K562 (cell line): Measurements from ENCODE around the gene ROBO1. TPM values are rescaled to one million over a fixed set of nuclear protein-coding genes. Genes with fewer than 3 reads are reported as not detected.

Experiments
- ATAC-seq: fragments of 200-7000 bp; cut with Tn5 transposase; 3 replicates; pipeline ENCODE4 v1.9.1; 2020; ENCODE audit warnings: moderate library complexity
- BruUV-seq: library from RNA; stranded (reverse); fragments of 400-500 nt; replicated peaks from 2 replicates; lab custom pipeline; 2021; lab: Mats Ljungman, UMichigan
- CTCF ChIA-PET: fragments of 300-600 bp; formaldehyde crosslinking; extraction: SDS; loops from one replicate; lab custom pipeline; 2021; ENCODE audit warnings: low intra/inter-chr PET ratio; lab: Yijun Ruan, JAX
- POLR2A ChIA-PET: fragments of 300-600, 350-650 bp; sonication (Branson Sonifier 250); formaldehyde crosslinking; extraction: SDS; loops from one replicate; lab custom pipeline; 2021; ENCODE audit warnings: antibody characterized with exemption, inconsistent platforms; lab: Yijun Ruan, JAX
- DNase-seq, 4 experiments: peaks; one replicate each; pipeline versions ENCODE4 v3.0.0 to v3.0.0-alpha.2; 2011 to 2018; ENCODE audit warnings: low spot score in 3 of 4, mixed read lengths in 3 of 4; ENCODE audit errors: extremely low read depth in 1 of 4
- FAIRE-seq: peaks from 2 replicates; lab custom pipeline; 2011; peaks lifted over from hg19 to GRCh38; lab: Jason Lieb, UNC
- H2AFZ ChIP-seq: 2 replicates; pipeline ENCODE4 v1.6.0; 2011; ENCODE audit warnings: low read depth, low read length, control low read depth, inconsistent platforms
- H3K27ac ChIP-seq: fragments of 200-600 bp; 3 replicates; pipeline ENCODE4 v1.8.0; 2011; ENCODE audit warnings: low read depth, mild to moderate bottlenecking, control low read depth, inconsistent platforms, low read length, moderate library complexity, mixed read lengths; ENCODE audit errors: extremely low read depth
- H3K27me3 ChIP-seq, 2 experiments: fragments of 300-600 bp in 1 of 2; 2 replicates in 1 of 2; 3 replicates in 1 of 2; pipeline versions ENCODE4 v1.6.0 to v1.8.0; 2011; ENCODE audit warnings: inconsistent platforms in 2 of 2, low read length in 2 of 2, mild to moderate bottlenecking in 1 of 2, mixed read lengths in 1 of 2, moderate library complexity in 1 of 2; ENCODE audit not compliant: control insufficient read depth in 2 of 2, insufficient read depth in 2 of 2
- H3K36me3 ChIP-seq: fragments of 300-600 bp; 3 replicates; pipeline ENCODE4 v1.8.0; 2011; ENCODE audit warnings: mild to moderate bottlenecking, low read length, inconsistent platforms; ENCODE audit not compliant: control insufficient read depth, insufficient read depth
- H3K4me1 ChIP-seq, 2 experiments: fragments of 200-600 bp in 1 of 2; replicated peaks in 1 of 2; 2 replicates in 1 of 2; 3 replicates in 1 of 2; pipeline versions ENCODE4 v1.5.1 to v1.8.0; 2011; ENCODE audit warnings: inconsistent platforms in 2 of 2, low read length in 2 of 2, mild to moderate bottlenecking in 1 of 2, mixed read lengths in 1 of 2, moderate library complexity in 1 of 2; ENCODE audit not compliant: control insufficient read depth in 2 of 2, insufficient read depth in 2 of 2
- H3K4me2 ChIP-seq: 2 replicates; pipeline ENCODE4 v1.6.1; 2011; ENCODE audit warnings: low read length, control low read depth, inconsistent platforms, mixed read lengths; ENCODE audit not compliant: insufficient read depth
- H3K4me3 ChIP-seq: fragments of 200-600 bp; sonication (generic), shearing (Covaris generic); 2 replicates; pipeline ENCODE4 v1.5.1; 2016; ENCODE audit warnings: control low read depth, inconsistent platforms
- H3K79me2 ChIP-seq: fragments of 200-600 bp; 3 replicates; pipeline ENCODE4 v1.8.0; 2011; ENCODE audit warnings: low read length, inconsistent platforms; ENCODE audit not compliant: control insufficient read depth, insufficient read depth
- H3K9ac ChIP-seq, 2 experiments: 2 replicates each; pipeline versions ENCODE4 v1.6.0 to v1.6.1; 2011; ENCODE audit warnings: low read depth in 2 of 2, low read length in 2 of 2, control low read depth in 1 of 2, inconsistent platforms in 1 of 2, mild to moderate bottlenecking in 1 of 2, mixed read lengths in 1 of 2; ENCODE audit not compliant: insufficient read depth in 1 of 2
- H3K9me1 ChIP-seq: one replicate; pipeline ENCODE4 v1.6.0; 2011; ENCODE audit warnings: inconsistent platforms, mild to moderate bottlenecking, low read length, moderate library complexity; ENCODE audit not compliant: control insufficient read depth, insufficient read depth
- H3K9me3 ChIP-seq: replicated peaks from 2 replicates; pipeline ENCODE4 v1.5.1; 2011; ENCODE audit warnings: low read depth, low read length, inconsistent platforms; ENCODE audit not compliant: control insufficient read depth, insufficient read depth
- H4K20me1 ChIP-seq: replicated peaks from 2 replicates; pipeline ENCODE4 v1.6.1; 2011; ENCODE audit warnings: low read length, inconsistent platforms, mixed read lengths; ENCODE audit not compliant: control insufficient read depth, insufficient read depth
- CCAR2 ChIP-seq: fragments of 200-400 bp; formaldehyde crosslinking; IDR thresholded peaks from 2 replicates; pipeline ENCODE4 v1.6.1; 2017; ENCODE audit warnings: mild to moderate bottlenecking, low read depth, low read length
- CREB3 ChIP-seq: fragments of 450-650 bp; conservative IDR thresholded peaks from 2 replicates; pipeline ENCODE4 v1.6.1; 2016; ENCODE audit warnings: missing genetic modification characterization, low read depth, mild to moderate bottlenecking, missing compliant biosample characterization, moderate library complexity
- DNMT1 ChIP-seq: fragments of 450-650 bp; IDR thresholded peaks from 2 replicates; pipeline ENCODE4 v1.6.1; 2016; ENCODE audit warnings: antibody characterized with exemption, mild to moderate bottlenecking
- EGR1 ChIP-seq: fragments of 450-650 bp; conservative IDR thresholded peaks from 2 replicates; pipeline ENCODE4 v1.6.1; 2017; ENCODE audit warnings: mild to moderate bottlenecking
- ELF4 ChIP-seq: fragments of 450-650 bp; formaldehyde crosslinking; IDR thresholded peaks from 2 replicates; pipeline ENCODE4 v1.4.0; 2022; ENCODE audit warnings: missing genetic modification characterization
- EP400 ChIP-seq: fragments of 450-650 bp; IDR thresholded peaks from 2 replicates; pipeline ENCODE4 v1.6.1; 2017; ENCODE audit warnings: antibody characterized with exemption, mild to moderate bottlenecking, moderate library complexity
- FUS ChIP-seq: fragments of 200-400 bp; formaldehyde crosslinking; optimal IDR thresholded peaks from 2 replicates; pipeline ENCODE3; 2017; ENCODE audit warnings: low read depth, low read length
- NCOA2 ChIP-seq, 2 experiments: fragments of 450-650 bp; IDR thresholded peaks; 2 replicates each; pipeline ENCODE4 v1.6.1; 2018; ENCODE audit warnings: mild to moderate bottlenecking in 2 of 2, moderate library complexity in 1 of 2; ENCODE audit not compliant: partially characterized antibody in 2 of 2
- NFE2 ChIP-seq: IDR thresholded peaks from 2 replicates; pipeline ENCODE4 v1.6.1; 2014; ENCODE audit warnings: antibody characterized with exemption, low read depth
- SFPQ ChIP-seq: fragments of 200-400 bp; formaldehyde crosslinking; IDR thresholded peaks from 2 replicates; pipeline ENCODE4 v1.6.1; 2017; ENCODE audit warnings: mild to moderate bottlenecking, low read depth, low read length, moderate library complexity
- SIX5 ChIP-seq, 2 experiments: IDR thresholded peaks; 2 replicates each; pipeline ENCODE4 v1.6.1; 2011; ENCODE audit warnings: low read length in 2 of 2, borderline replicate concordance in 1 of 2, low read depth in 1 of 2, mild to moderate bottlenecking in 1 of 2, moderate library complexity in 1 of 2; ENCODE audit not compliant: insufficient read depth in 1 of 2
- SRSF9 ChIP-seq: fragments of 200-400 bp; formaldehyde crosslinking; IDR thresholded peaks from 2 replicates; pipeline ENCODE4 v1.6.1; 2017; ENCODE audit warnings: low read depth, low read length, borderline replicate concordance
- ZFP36 ChIP-seq: fragments of 150-350 bp; IDR thresholded peaks from 2 replicates; pipeline ENCODE4 v1.6.1; 2018; ENCODE audit warnings: low read length, low read depth; ENCODE audit not compliant: partially characterized antibody
- ZFP91 ChIP-seq: sonication (generic); formaldehyde crosslinking; IDR thresholded peaks from 2 replicates; pipeline ENCODE4 v1.8.0; 2022; ENCODE audit warnings: mild to moderate bottlenecking, missing genetic modification reagents
- ZNF274 ChIP-seq: IDR thresholded peaks from 2 replicates; pipeline ENCODE4 v1.6.1; 2011; ENCODE audit warnings: low read depth, mild to moderate bottlenecking, low read length, moderate library complexity, borderline replicate concordance
- ZNF3 ChIP-seq: fragments of 250-450 bp; sonication (Bioruptor Pico); IDR thresholded peaks from 2 replicates; pipeline ENCODE4 v1.5.0; 2021; ENCODE audit warnings: mild to moderate bottlenecking, moderate library complexity
- ZNF324 ChIP-seq: fragments of 250-450 bp; sonication (Bioruptor Pico); IDR thresholded peaks from 2 replicates; pipeline ENCODE4 v1.4.0; 2020; ENCODE audit warnings: mild to moderate bottlenecking
- ZNF551 ChIP-seq: fragments of 250-450 bp; sonication (Bioruptor Pico); IDR thresholded peaks from 2 replicates; pipeline ENCODE4 v1.5.0; 2021; ENCODE audit warnings: mild to moderate bottlenecking, moderate library complexity
- ZNF644 ChIP-seq: fragments of 200-800 bp; sonication (Bioruptor generic); IDR thresholded peaks from 2 replicates; pipeline ENCODE4 v1.6.1; 2016; ENCODE audit warnings: low read depth, missing genetic modification characterization, missing compliant biosample characterization
- ZSCAN32 ChIP-seq: fragments of 450-650 bp; formaldehyde crosslinking; IDR thresholded peaks from 2 replicates; pipeline ENCODE4 v1.4.0; 2020; ENCODE audit warnings: mild to moderate bottlenecking, moderate library complexity
- WGBS: fragments of 100-300 bp; shearing (Covaris generic); methylation state at CpG from one replicate; pipeline ENCODE4 v1.1.6; 2016; ENCODE audit warnings: low coverage, mixed read lengths; ENCODE audit not compliant: insufficient coverage; ENCODE audit errors: missing lambda C conversion rate; 5-methylcytosine and 5-hydroxymethylcytosine counted together
- in situ Hi-C: fragments of 300-500 bp; cut with MboI; formaldehyde crosslinking; loops from 4 replicates; pipeline ENCODE4 v1.15.0; 2018; ENCODE audit warnings: inconsistent platforms, mixed read lengths
- intact Hi-C: fragments of 100-400 bp; cut with micrococcal nuclease; formaldehyde crosslinking; loops from 2 replicates; pipeline ENCODE4 v1.14.2; 2022
- polyA plus RNA-seq, 8 experiments: library from polyadenylated mRNA; depleted of rRNA in 4 of 8; stranded (reverse) in 5 of 8; unstranded in 3 of 8; fragments of >200 nt; fragmentation: Nextera tagmentation in 2 of 8; fragmentation: Illumina TruSeq in 1 of 8; extraction: Ambion mirVana in 2 of 8; extraction: Trizol in 1 of 8; gene quantifications; 2 replicates each; pipeline versions ENCODE4 v1.2.1 to v1.2.3, GENCODE V29; 2011 to 2014; ENCODE audit warnings: inconsistent platforms in 1 of 8, missing spikeins in 1 of 8
- total RNA-seq, 7 experiments: library from RNA; depleted of rRNA in 6 of 7; stranded (reverse); fragments of >200 nt in 6 of 7; fragmentation: Illumina TruSeq in 2 of 7; extraction: Trizol in 2 of 7; gene quantifications; 2 replicates each; pipeline versions ENCODE4 v1.2.1 to v1.2.3, GENCODE V29; 2011 to 2021; ENCODE audit warnings: low replicate concordance in 1 of 7

Gene ROBO1
- total and polyA plus RNA-seq, 9 of the 15 experiments (the other 6 are each of a cell fraction or from before 2014, with no cell fraction given): 0.01 to 0.53 (median 0.17) TPM; not detected in 5

GRCh38 chr3:78621061-78621716, 1146.6 kb downstream of the ROBO1 start:
- ATAC-seq: no peak
- Histone ChIP-seq H4K20me1 (no peaks in the 10 kb centered on the region), H3K9me1 (no peaks in the 10 kb centered on the region), H3K4me1 (no peaks in the 10 kb centered on the region), H3K27me3 (no peaks in the 10 kb centered on the region), H3K9me3 (no peaks in the 10 kb centered on the region), H3K27ac (no peak overlapping the region), H3K79me2 (no peaks in the 10 kb centered on the region), H3K4me3 (no peak overlapping the region), H3K9ac (no peak overlapping the region), H3K36me3 (no peaks in the 10 kb centered on the region), H3K4me2 (no peak overlapping the region), H2AFZ (no peak overlapping the region)
- intact Hi-C loops: no loop called here
- FAIRE-seq: no peak
- no TSS peak for BruUV-seq
- CTCF ChIA-PET: no interaction called here
- 0% methylated on average over 2 of the region's 3 CpGs for WGBS
- TF ChIP-seq SIX5 (IDR thresholded peaks at IDR 0.05; ENCODE audit: borderline replicate concordance in 1 of 2, insufficient read depth in 1 of 2, low read depth in 1 of 2, low read length in 2 of 2) (no peak), ZNF324 (CRISPR knock-in tag) (no peak), ELF4 (CRISPR knock-in tag) (no peak), EP400 (no peak), DNMT1 (no peak), SFPQ (no peak), ZFP91 (CRISPR knock-in tag) (no peak), EGR1 (no peak), NFE2 (no peak), SRSF9 (no peak), ZNF551 (no peak), ZFP36 (no peak), ZSCAN32 (CRISPR knock-in tag) (no peak), ZNF3 (CRISPR knock-in tag) (no peak), FUS (no peak), NCOA2 (IDR thresholded peaks at IDR 0.05; ENCODE audit: partially characterized antibody in 2 of 2) (no peak), CREB3 (no peak), ZNF274 (no peak), ZNF644 (tag) (no peak), CCAR2 (no peak)
- POLR2A ChIA-PET: no interaction called here
- DNase-seq: no peak
- in situ Hi-C loops: no loop called here
